H1 (cell line): ENCODE data around the gene COA5. TPM values are rescaled to one million over a fixed set of nuclear protein-coding genes. Genes with fewer than 3 reads are reported as not detected.

Source experiments
- CTCF ChIA-PET: fragments of 300-600 bp; sonication (Branson Sonifier 250); formaldehyde crosslinking; loops from one replicate; lab custom pipeline; 2021; ENCODE audit not compliant: partially characterized antibody; lab: Charles Lee
- POLR2A ChIA-PET: fragments of 300-600 bp; sonication (Branson Sonifier 250); formaldehyde crosslinking; loops from one replicate; lab custom pipeline; 2021; ENCODE audit warnings: inconsistent platforms; ENCODE audit not compliant: partially characterized antibody; lab: Charles Lee
- DNase-seq, 2 experiments: peaks; one replicate each; pipeline versions ENCODE4 v3.0.0 to v3.0.0-alpha.2; 2010 to 2022; ENCODE audit warnings: low spot score in 2 of 2, low read depth in 1 of 2, mixed read lengths in 1 of 2
- FAIRE-seq: peaks from 2 replicates; lab custom pipeline; 2011; peaks lifted over from hg19 to GRCh38; lab: Jason Lieb, UNC
- H2AFZ ChIP-seq: 2 replicates; pipeline ENCODE4 v1.8.1; 2012; ENCODE audit warnings: low read length, inconsistent platforms
- H2AK5ac ChIP-seq: 2 replicates; pipeline ENCODE4 v1.6.1; 2013; ENCODE audit warnings: low read depth, low read length
- H2BK120ac ChIP-seq: replicated peaks from 2 replicates; pipeline ENCODE3; 2013; ENCODE audit warnings: low read depth, low read length, inconsistent platforms
- H2BK12ac ChIP-seq: 2 replicates; pipeline ENCODE4 v1.6.1; 2013; ENCODE audit warnings: low read depth, low read length
- H2BK15ac ChIP-seq: 2 replicates; pipeline ENCODE4 v1.6.1; 2013; ENCODE audit warnings: low read length
- H2BK20ac ChIP-seq: 2 replicates; pipeline ENCODE4 v1.6.1; 2013; ENCODE audit warnings: low read length
- H2BK5ac ChIP-seq: 2 replicates; pipeline ENCODE4 v1.6.1; 2013; ENCODE audit warnings: low read depth, low read length
- H3K14ac ChIP-seq: 2 replicates; pipeline ENCODE4 v1.6.1; 2013; ENCODE audit warnings: inconsistent platforms; ENCODE audit not compliant: insufficient read length
- H3K18ac ChIP-seq: 2 replicates; pipeline ENCODE4 v1.6.1; 2013; ENCODE audit warnings: low read length; ENCODE audit errors: extremely low read depth
- H3K23ac ChIP-seq: 2 replicates; pipeline ENCODE4 v1.6.1; 2013; ENCODE audit warnings: inconsistent platforms; ENCODE audit not compliant: insufficient read length
- H3K23me2 ChIP-seq: 2 replicates; pipeline ENCODE4 v1.6.1; 2013; ENCODE audit warnings: low read depth, low read length
- H3K27ac ChIP-seq: 2 replicates; pipeline ENCODE4 v1.6.1; 2011; ENCODE audit warnings: low read depth, low read length, inconsistent platforms
- H3K27me3 ChIP-seq, 4 experiments: replicated peaks in 1 of 4; 1 replicate in 1 of 4; 2 replicates in 3 of 4; pipeline versions ENCODE4 v1.6.1 to v1.8.1; 2011 to 2013; ENCODE audit warnings: low read length in 3 of 4, mild to moderate bottlenecking in 3 of 4, inconsistent platforms in 2 of 4, mixed read lengths in 2 of 4, moderate library complexity in 1 of 4; ENCODE audit not compliant: control insufficient read depth in 3 of 4, insufficient read depth in 3 of 4; ENCODE audit errors: extremely low read depth in 1 of 4
- H3K36me3 ChIP-seq, 4 experiments: 2 replicates each; pipeline versions ENCODE4 v1.6.1 to v1.8.1; 2011 to 2013; ENCODE audit warnings: mild to moderate bottlenecking in 4 of 4, low read length in 3 of 4, moderate library complexity in 2 of 4, control low read depth in 1 of 4, inconsistent platforms in 1 of 4; ENCODE audit not compliant: insufficient read depth in 4 of 4, control insufficient read depth in 2 of 4
- H3K4ac ChIP-seq: replicated peaks from 2 replicates; pipeline ENCODE3; 2013; ENCODE audit warnings: low read length, low read depth, mixed read lengths, inconsistent platforms; ENCODE audit not compliant: insufficient read length
- H3K4me1 ChIP-seq, 4 experiments: replicated peaks in 1 of 4; 1 replicate in 1 of 4; 2 replicates in 3 of 4; pipeline versions ENCODE4 v1.6.1 to v1.8.1; 2011 to 2013; ENCODE audit warnings: low read length in 3 of 4, inconsistent platforms in 2 of 4, mixed read lengths in 1 of 4; ENCODE audit not compliant: insufficient read depth in 4 of 4, control insufficient read depth in 3 of 4
- H3K4me2 ChIP-seq, 2 experiments: 2 replicates each; pipeline versions ENCODE4 v1.6.1 to v1.8.1; 2011 to 2013; ENCODE audit warnings: low read depth in 2 of 2, low read length in 2 of 2, control low read depth in 1 of 2, inconsistent platforms in 1 of 2, mild to moderate bottlenecking in 1 of 2; ENCODE audit not compliant: insufficient read depth in 1 of 2
- H3K4me3 ChIP-seq, 4 experiments: fragments of 200-600, 300-600 bp in 1 of 4; sonication (generic), shearing (Covaris generic), sonication (Bioruptor Twin) in 1 of 4; 2 replicates each; pipeline versions ENCODE4 v1.5.1 to v1.8.1; 2011 to 2016; ENCODE audit warnings: low read length in 4 of 4, low read depth in 3 of 4, control low read depth in 2 of 4, inconsistent platforms in 2 of 4, mild to moderate bottlenecking in 2 of 4, mixed read lengths in 1 of 4, moderate library complexity in 1 of 4; ENCODE audit not compliant: insufficient read depth in 2 of 4; ENCODE audit errors: extremely low read depth in 1 of 4
- H3K56ac ChIP-seq: replicated peaks from 2 replicates; pipeline ENCODE3; 2013; ENCODE audit warnings: low read depth, mild to moderate bottlenecking, mixed read lengths, low read length, inconsistent platforms; ENCODE audit not compliant: insufficient read length
- H3K79me1 ChIP-seq: 2 replicates; pipeline ENCODE4 v1.6.1; 2013; ENCODE audit warnings: low read depth, low read length, control low read depth
- H3K79me2 ChIP-seq, 2 experiments: 2 replicates each; pipeline versions ENCODE4 v1.6.1 to v1.8.1; 2012 to 2013; ENCODE audit warnings: low read length in 2 of 2, mild to moderate bottlenecking in 2 of 2, inconsistent platforms in 1 of 2; ENCODE audit not compliant: insufficient read depth in 2 of 2, control insufficient read depth in 1 of 2
- H3K9ac ChIP-seq, 4 experiments: replicated peaks in 1 of 4; 1 replicate in 1 of 4; 2 replicates in 3 of 4; pipeline versions ENCODE4 v1.6.1 to v1.8.1; 2011 to 2013; ENCODE audit warnings: low read depth in 3 of 4, low read length in 3 of 4, control low read depth in 2 of 4, mild to moderate bottlenecking in 2 of 4, moderate library complexity in 2 of 4, inconsistent platforms in 1 of 4; ENCODE audit errors: extremely low read depth in 1 of 4
- H3K9me3 ChIP-seq, 2 experiments: 2 replicates each; pipeline versions ENCODE4 v1.6.1 to v1.8.1; 2012 to 2013; ENCODE audit warnings: mild to moderate bottlenecking in 2 of 2, moderate library complexity in 2 of 2, control low read depth in 1 of 2, inconsistent platforms in 1 of 2, low read depth in 1 of 2, low read length in 1 of 2, mixed read lengths in 1 of 2; ENCODE audit not compliant: insufficient read depth in 2 of 2
- H4K20me1 ChIP-seq, 2 experiments: replicated peaks in 1 of 2; 2 replicates each; pipeline versions ENCODE3 to v1.8.1; 2011 to 2013; ENCODE audit warnings: inconsistent platforms in 2 of 2, low read length in 2 of 2, mild to moderate bottlenecking in 1 of 2; ENCODE audit not compliant: insufficient read depth in 2 of 2, control insufficient read depth in 1 of 2
- H4K5ac ChIP-seq: 2 replicates; pipeline ENCODE4 v1.6.1; 2013; ENCODE audit warnings: low read length, low read depth, mixed read lengths, inconsistent platforms; ENCODE audit not compliant: insufficient read length
- H4K8ac ChIP-seq: 2 replicates; pipeline ENCODE4 v1.8.0; 2013; ENCODE audit warnings: mild to moderate bottlenecking, moderate library complexity, low read length, inconsistent platforms; ENCODE audit not compliant: insufficient read depth; ENCODE audit errors: extremely low read depth
- H4K91ac ChIP-seq: replicated peaks from 2 replicates; pipeline ENCODE3; 2013; ENCODE audit warnings: low read length, mixed read lengths, inconsistent platforms; ENCODE audit not compliant: insufficient read length
- RXRA ChIP-seq: IDR thresholded peaks from 2 replicates; pipeline ENCODE4 v1.6.1; 2011; ENCODE audit warnings: low read depth, mild to moderate bottlenecking, low read length, moderate library complexity; ENCODE audit not compliant: insufficient read depth
- SP2 ChIP-seq: IDR thresholded peaks from 2 replicates; pipeline ENCODE4 v1.6.1; 2012; ENCODE audit warnings: mild to moderate bottlenecking, low read length, inconsistent platforms
- WGBS, 2 experiments: shearing (Covaris generic) in 1 of 2; methylation state at CpG; one replicate each; pipeline versions ENCODE4 v1.1.6 to v1.1.7; 2013 to 2015; ENCODE audit warnings: low lambda C conversion rate in 2 of 2, mixed read lengths in 2 of 2, inconsistent platforms in 1 of 2, low coverage in 1 of 2, missing lambda C conversion rate in 1 of 2; ENCODE audit not compliant: insufficient replicate concordance in 2 of 2, insufficient coverage in 1 of 2, insufficient read length in 1 of 2; ENCODE audit errors: extremely low coverage in 1 of 2, missing lambda C conversion rate in 1 of 2; 5-methylcytosine and 5-hydroxymethylcytosine counted together
- polyA plus RNA-seq, 7 experiments: library from polyadenylated mRNA; depleted of rRNA in 3 of 7; stranded (reverse) in 5 of 7; unstranded in 2 of 7; fragments of >200 nt in 5 of 7; fragments of 200-250 nt in 2 of 7; gene quantifications; 1 replicate in 5 of 7; 2 replicates in 1 of 7; 4 replicates in 1 of 7; pipeline versions ENCODE4 v1.2.1 to v1.2.3, GENCODE V29; 2011 to 2013; ENCODE audit warnings: missing spikeins in 2 of 7, mixed read lengths in 2 of 7
- total RNA-seq: library from RNA; stranded (reverse); fragmentation: NEBNext Ultra II Directional; extraction: Animal tissue kit (Norgen Biotek cat#: 25700); gene quantifications from 2 replicates; pipeline ENCODE4 v1.2.1, GENCODE V29; 2021

COA5 gene
- total and polyA plus RNA-seq, 2 of the 8 experiments (the other 6 are each of a cell fraction or from before 2014, with no cell fraction given): 20.3 to 24.7 TPM

- DNase-seq (no peak), FAIRE-seq (no peak)
- Histone ChIP-seq H4K8ac (peak overlapping the region; percentile 72; the same call in 1 of the 2 replicates), H3K23ac (no peak overlapping the region), H3K4me1 (no peaks in the 10 kb centered on the region), H2BK15ac (no peak overlapping the region), H2BK12ac (no peak overlapping the region), H3K9me3 (no peaks in the 10 kb centered on the region), H2AK5ac (no peak overlapping the region), H3K27ac (no peak overlapping the region), H3K18ac (no peak overlapping the region), H3K4me3 (no peak overlapping the region), H3K56ac (no peak overlapping the region), H3K14ac (no peak overlapping the region), H4K20me1 (peaks cover 0 to 7% of the 10 kb centered on the region in 2 experiments), H2BK120ac (no peak overlapping the region), H3K4ac (no peak overlapping the region), H3K27me3 (no peaks in the 10 kb centered on the region), H3K36me3 (peaks cover 8 to 26% (median 16%) of the 10 kb centered on the region in 4 experiments; a peak in 6 of 8 replicates), H3K4me2 (no peak overlapping the region), H3K79me2 (no peaks in the 10 kb centered on the region), H2BK20ac (no peak overlapping the region), H3K23me2 (no peaks in the 10 kb centered on the region), H2BK5ac (no peak overlapping the region), H2AFZ (no peak overlapping the region), H4K5ac (no peak overlapping the region), H4K91ac (no peak overlapping the region), H3K79me1 (no peaks in the 10 kb centered on the region), H3K9ac (no peak overlapping the region)
- 94% methylated on average over 5 of the region's 5 CpGs; no CpG with 5 or more reads in 1 of the 2 experiments for WGBS, 2 experiments
- CTCF ChIA-PET: interaction anchor here (0.7 to 3.3 kb wide), 8 partner anchors 10 to 118 kb away, joined by 3 to 10 read pairs (median 5); no protein-coding TSS in a partner anchor
- POLR2A ChIA-PET: no interaction called here
- TF ChIP-seq SP2: no peak
- no peak for TF ChIP-seq RXRA
Observed at GRCh38 chr2:98570356-98570755, 38.0 kb downstream of the COA5 start.
